ENCODE measurements around the gene WDFY1.
A peak's percentile ranks its signal among the peaks of the same experiment; 100 is the strongest.

The WDFY1 gene

GRCh38 chr2:223971731-223972130, 26.6 kb upstream of the WDFY1 start:
- no peak for TF ChIP-seq ZFX (IDR thresholded peaks at IDR 0.05)
- no peak for TF ChIP-seq CTCF (conservative IDR thresholded peaks at IDR 0.05)
- no peak overlapping the region for H3K27ac ChIP-seq

GRCh38 chr2:223970343-223971128, 25.4 kb upstream of the WDFY1 start:
- no peak overlapping the region for H3K27ac ChIP-seq
- no peak for TF ChIP-seq ZFX (IDR thresholded peaks at IDR 0.05)
- TF ChIP-seq CTCF (conservative IDR thresholded peaks at IDR 0.05), result peak; percentile 90

DNA sequence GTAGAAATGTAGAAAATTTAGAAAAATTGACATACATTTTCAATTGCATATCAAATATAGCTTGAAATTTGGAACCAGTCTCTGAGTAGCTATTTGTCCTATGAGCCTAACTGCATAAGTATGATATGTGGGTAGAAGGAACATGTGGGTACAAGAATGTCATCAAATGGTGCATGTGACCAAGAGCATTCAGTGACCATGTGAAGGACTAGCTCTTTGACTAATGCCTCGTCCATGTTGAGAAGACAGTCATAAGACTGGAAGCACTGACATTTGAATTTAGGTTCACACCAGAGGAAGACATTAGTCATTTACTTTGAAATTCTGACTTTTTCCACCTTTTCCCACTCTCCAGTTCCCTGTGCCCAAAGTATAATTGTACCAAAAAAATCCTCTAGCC, 24.7 kb upstream of the WDFY1 start:
- no peak for TF ChIP-seq CTCF (conservative IDR thresholded peaks at IDR 0.05)
- no peak for TF ChIP-seq ZFX (IDR thresholded peaks at IDR 0.05)
- H3K27ac ChIP-seq, result no peak overlapping the region

DNA sequence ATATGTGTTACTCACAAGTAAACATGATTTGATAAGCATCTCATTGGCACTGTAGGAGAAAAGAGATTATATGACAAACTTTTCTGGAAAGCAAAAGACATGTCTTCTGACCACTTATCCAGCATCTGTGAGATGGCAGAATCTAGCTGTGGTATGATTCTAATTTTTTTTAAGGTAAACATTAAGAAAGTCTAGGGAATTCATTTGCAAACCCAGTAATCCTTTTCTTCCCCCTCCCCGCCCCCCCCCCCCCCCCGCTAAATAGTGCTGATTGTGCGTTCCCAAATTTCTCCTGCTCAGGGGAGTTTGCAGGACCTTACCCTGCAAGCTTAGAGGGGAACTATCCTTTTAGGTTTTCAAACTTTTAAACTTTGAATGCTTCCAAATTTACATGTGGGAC, 24.2 kb upstream of the WDFY1 start:
- no peak overlapping the region for H3K27ac ChIP-seq
- TF ChIP-seq ZFX (IDR thresholded peaks at IDR 0.05) (no peak), CTCF (conservative IDR thresholded peaks at IDR 0.05) (no peak)

GRCh38 chr2:223967981-223968380, 22.8 kb upstream of the WDFY1 start:
- TF ChIP-seq ZFX (IDR thresholded peaks at IDR 0.05), result no peak
- no peak for TF ChIP-seq CTCF (conservative IDR thresholded peaks at IDR 0.05)
- no peak overlapping the region for H3K27ac ChIP-seq

DNA sequence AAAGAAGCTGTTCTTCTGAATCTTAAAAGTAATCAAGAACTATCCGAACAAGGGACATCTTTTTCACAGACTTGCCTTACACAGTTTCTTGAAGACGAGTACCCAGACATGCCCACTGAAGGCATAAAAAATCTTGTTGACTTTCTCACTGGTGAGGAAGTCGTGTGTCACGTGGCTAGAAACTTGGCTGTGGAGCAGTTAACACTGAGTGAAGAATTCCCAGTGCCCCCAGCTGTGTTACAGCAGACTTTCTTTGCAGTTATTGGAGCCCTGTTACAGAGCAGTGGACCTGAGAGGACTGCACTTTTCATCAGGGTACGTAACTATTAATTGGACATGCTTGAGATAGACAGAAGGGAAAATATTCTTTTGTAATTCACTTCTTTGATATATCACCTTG, 14.6 kb upstream of the WDFY1 start:
- TF ChIP-seq CTCF (conservative IDR thresholded peaks at IDR 0.05), result no peak
- no peak for TF ChIP-seq ZFX (IDR thresholded peaks at IDR 0.05)
- no peak overlapping the region for H3K27ac ChIP-seq

DNA sequence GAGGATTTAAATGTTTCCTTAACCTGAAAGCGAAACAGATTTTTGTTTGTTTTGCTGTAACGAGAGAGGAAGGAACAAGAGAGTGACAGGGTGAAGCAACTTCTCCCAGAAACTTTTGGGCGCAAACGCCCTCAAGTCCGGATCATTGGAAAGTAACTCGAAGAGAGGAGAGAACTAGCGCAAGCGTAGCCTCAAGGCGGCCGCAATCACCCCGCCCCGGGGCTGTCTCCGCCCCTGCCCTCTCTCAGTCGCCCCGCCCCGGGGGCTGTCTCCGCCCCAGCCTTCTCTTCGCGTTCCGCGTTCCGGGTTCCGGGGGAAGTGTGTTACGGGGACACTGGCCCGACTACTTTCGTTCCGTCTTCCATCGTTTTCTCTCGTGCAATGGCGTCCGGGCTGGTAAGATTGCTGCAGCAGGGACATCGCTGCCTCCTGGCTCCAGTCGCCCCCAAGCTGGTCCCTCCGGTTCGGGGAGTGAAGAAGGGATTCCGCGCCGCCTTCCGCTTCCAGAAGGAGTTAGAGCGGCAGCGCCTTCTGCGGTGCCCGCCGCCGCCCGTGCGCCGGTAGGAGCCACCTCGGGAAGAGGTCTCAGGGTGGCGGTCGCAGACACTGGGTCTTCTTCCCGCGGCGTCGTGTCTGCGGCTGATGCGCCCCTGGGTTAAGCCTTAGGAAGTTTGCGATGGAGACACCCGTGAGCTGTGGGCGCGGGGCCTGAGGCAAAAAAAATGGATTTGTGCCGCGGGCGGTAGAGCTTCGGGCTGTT, 12.1 kb upstream of the WDFY1 start, which contains the start of gene MRPL44:
MRPL44 (plus strand) TSS at position 372 of the 760 bp plus-strand sequence; CDS start at position 382, 10 bp downstream.
- no peak for TF ChIP-seq ZFX (IDR thresholded peaks at IDR 0.05)
- TF ChIP-seq CTCF (conservative IDR thresholded peaks at IDR 0.05), result no peak
- peak within 1 kb of the TSS; percentile 91 for H3K27ac ChIP-seq

Data from C4-2B (cell line).